HG02885 (cell line): ENCODE measurements around the gene RNF152.

Source experiments
- ATAC-seq: cut with Tn5 transposase; IDR thresholded peaks from one replicate; pipeline ENCODE4 v1.9.1; 2021; ENCODE audit warnings: mild to moderate bottlenecking; ENCODE audit not compliant: unreplicated experiment, poor library complexity

Gene RNF152

GRCh38 chr18:61892683-61893308, at the start of gene RNF152:
RNF152 (minus strand) TSS chr18:61893007; CDS start chr18:61816463, 76,544 bp downstream.
- ATAC-seq: peak; percentile 1

- ATAC-seq: no peak
Observed at GRCh38 chr18:61941948-61942471, 49.2 kb upstream of the RNF152 start.

GRCh38 chr18:61939046-61939674, 46.4 kb upstream of the RNF152 start:
- no peak for ATAC-seq

GRCh38 chr18:61935362-61935761, 42.6 kb upstream of the RNF152 start:
- ATAC-seq: no peak

- no peak for ATAC-seq
Observed at GRCh38 chr18:61931654-61932379, 39.0 kb upstream of the RNF152 start.

GRCh38 chr18:61929881-61930640, 37.3 kb upstream of the RNF152 start:
- no peak for ATAC-seq

GRCh38 chr18:61926532-61926931, 33.7 kb upstream of the RNF152 start:
- peak; percentile 66 for ATAC-seq

- peak; percentile 70 for ATAC-seq
Observed at GRCh38 chr18:61924550-61924949, 31.7 kb upstream of the RNF152 start.

- no peak for ATAC-seq
Observed at GRCh38 chr18:61922435-61922834, 29.6 kb upstream of the RNF152 start.

GRCh38 chr18:61921621-61922235, 28.9 kb upstream of the RNF152 start:
- ATAC-seq: no peak

GRCh38 chr18:61917818-61918217, 25.0 kb upstream of the RNF152 start:
- ATAC-seq: no peak

GRCh38 chr18:61912476-61912875, 19.7 kb upstream of the RNF152 start:
- no peak for ATAC-seq

- no peak for ATAC-seq
Observed at GRCh38 chr18:61910101-61910500, 17.3 kb upstream of the RNF152 start.

- ATAC-seq: no peak
Observed at GRCh38 chr18:61908661-61909060, 15.9 kb upstream of the RNF152 start.

GRCh38 chr18:61901323-61901986, 8.6 kb upstream of the RNF152 start:
- ATAC-seq: peak; percentile 99

GRCh38 chr18:61900504-61901281, 7.9 kb upstream of the RNF152 start:
- ATAC-seq: no peak

- no peak for ATAC-seq
Observed at GRCh38 chr18:61898640-61899101, 5.9 kb upstream of the RNF152 start.

- ATAC-seq: no peak
Observed at GRCh38 chr18:61896757-61897156, 4.0 kb upstream of the RNF152 start.

- ATAC-seq: no peak
Observed at GRCh38 chr18:61896118-61896517, 3.3 kb upstream of the RNF152 start.
